WTC11 (cell line): ENCODE results near the gene LHX5. TPM values are rescaled to one million over a fixed set of nuclear protein-coding genes. Genes with fewer than 3 reads are reported as not detected.

Source experiments
- ATAC-seq: fragments of 200-7000 bp; cut with Tn5 transposase; 2 replicates; pipeline ENCODE4 v1.10.0; 2021; ENCODE audit warnings: mild to moderate bottlenecking, moderate library complexity
- CTCF ChIA-PET: fragments of 300-600 bp; sonication (Branson Sonifier 250); formaldehyde crosslinking; loops from one replicate; lab custom pipeline; 2021; ENCODE audit warnings: antibody characterized with exemption; lab: Charles Lee
- POLR2A ChIA-PET: fragments of 350-600 bp; sonication (Branson Sonifier 250); formaldehyde crosslinking; loops from one replicate; lab custom pipeline; 2021; ENCODE audit warnings: antibody characterized with exemption; lab: Charles Lee
- DNase-seq: peaks from one replicate; pipeline ENCODE4 v3.0.0; 2021; ENCODE audit warnings: low spot score
- H3K27ac Mint-ChIP-seq: 2 replicates; pipeline ENCODE4 v1.8.0; 2021; ENCODE audit warnings: mixed read lengths
- H3K27me3 Mint-ChIP-seq: 2 replicates; pipeline ENCODE4 v1.8.0; 2021; ENCODE audit warnings: low read depth, mild to moderate bottlenecking, moderate library complexity, mixed read lengths
- H3K36me3 Mint-ChIP-seq: 2 replicates; pipeline ENCODE4 v1.8.0; 2021; ENCODE audit warnings: mixed read lengths
- H3K4me1 Mint-ChIP-seq: 2 replicates; pipeline ENCODE4 v1.8.0; 2022; ENCODE audit warnings: mixed read lengths
- H3K4me3 Mint-ChIP-seq: 2 replicates; pipeline ENCODE4 v1.8.0; 2021; ENCODE audit warnings: mild to moderate bottlenecking, moderate library complexity, mixed read lengths
- H3K9me3 Mint-ChIP-seq: 2 replicates; pipeline ENCODE4 v1.8.0; 2021; ENCODE audit warnings: mixed read lengths
- CBFB ChIP-seq: sonication (generic); formaldehyde crosslinking; IDR thresholded peaks from 2 replicates; pipeline ENCODE4 v1.8.1; 2022; ENCODE audit warnings: mild to moderate bottlenecking, low read depth, missing genetic modification reagents
- CTCF ChIP-seq: fragments of 200-600 bp; IDR thresholded peaks from 2 replicates; pipeline ENCODE4 v1.8.0; 2022; ENCODE audit warnings: antibody characterized with exemption
- ERG ChIP-seq: fragments of 250-450 bp; sonication (Bioruptor Pico); IDR thresholded peaks from 2 replicates; pipeline ENCODE4 v1.8.0; 2021; ENCODE audit warnings: mild to moderate bottlenecking
- FOXK1 ChIP-seq: sonication (generic); formaldehyde crosslinking; IDR thresholded peaks from 2 replicates; pipeline ENCODE4 v1.8.0; 2022; ENCODE audit warnings: mild to moderate bottlenecking, moderate library complexity, missing genetic modification reagents
- JAZF1 ChIP-seq: fragments of 250-450 bp; sonication (Bioruptor Pico); IDR thresholded peaks from 2 replicates; pipeline ENCODE4 v1.9.0; 2021; ENCODE audit warnings: moderate library complexity, mild to moderate bottlenecking, inconsistent platforms
- NR1H2 ChIP-seq: sonication (generic); formaldehyde crosslinking; IDR thresholded peaks from 2 replicates; pipeline ENCODE4 v1.9.0; 2021; ENCODE audit warnings: mild to moderate bottlenecking, moderate library complexity, missing genetic modification reagents
- PRDM15 ChIP-seq: sonication (generic); formaldehyde crosslinking; IDR thresholded peaks from 2 replicates; pipeline ENCODE4 v1.8.0; 2022; ENCODE audit warnings: missing genetic modification reagents
- RORB ChIP-seq: fragments of 250-450 bp; sonication (Bioruptor Pico); IDR thresholded peaks from 2 replicates; pipeline ENCODE4 v1.9.0; 2021; ENCODE audit warnings: mild to moderate bottlenecking
- TEAD1 ChIP-seq: sonication (generic); formaldehyde crosslinking; IDR thresholded peaks from 2 replicates; pipeline ENCODE4 v1.8.0; 2022; ENCODE audit warnings: mild to moderate bottlenecking, missing genetic modification reagents
- USF1 ChIP-seq: sonication (generic); formaldehyde crosslinking; IDR thresholded peaks from 2 replicates; pipeline ENCODE4 v1.8.0; 2022; ENCODE audit warnings: mild to moderate bottlenecking, missing genetic modification reagents
- ZNF281 ChIP-seq: sonication (generic); formaldehyde crosslinking; IDR thresholded peaks from 2 replicates; pipeline ENCODE4 v1.8.0; 2023; ENCODE audit warnings: mild to moderate bottlenecking, missing genetic modification reagents
- ZNF532 ChIP-seq: fragments of 250-450 bp; sonication (Bioruptor Pico); IDR thresholded peaks from 2 replicates; pipeline ENCODE4 v1.9.0; 2021; ENCODE audit warnings: mild to moderate bottlenecking, borderline replicate concordance
- total RNA-seq: library from RNA; stranded (reverse); gene quantifications from 3 replicates; pipeline ENCODE4 v1.2.3, GENCODE V29; 2021

Gene LHX5
- total RNA-seq, 1 experiment from 2014 or later = 3.0 TPM

GRCh38 chr12:113488322-113488721 lies 16.7 kb upstream of the LHX5 start:
- no peak overlapping the region for H3K4me3 Mint-ChIP-seq

GRCh38 chr12:113486722-113487121 lies 15.1 kb upstream of the LHX5 start:
- ATAC-seq (no peak), DNase-seq (no peak)
- Mint-ChIP-seq H3K4me1 (peaks cover 42% of the 10 kb centered on the region), H3K36me3 (peaks cover 7% of the 10 kb centered on the region), H3K27me3 (peaks cover 49% of the 10 kb centered on the region), H3K4me3 (no peak overlapping the region), H3K9me3 (peaks cover 8% of the 10 kb centered on the region), H3K27ac (no peak overlapping the region)
- CTCF ChIA-PET = no interaction called here
- POLR2A ChIA-PET = no interaction called here
- TF ChIP-seq FOXK1 (CRISPR knock-in tag) = no peak
- TF ChIP-seq USF1 (CRISPR knock-in tag) = no peak
- no peak for TF ChIP-seq NR1H2 (CRISPR knock-in tag)
- TF ChIP-seq ZNF281 (CRISPR knock-in tag) = no peak
- TF ChIP-seq TEAD1 (CRISPR knock-in tag) = no peak
- no peak for TF ChIP-seq PRDM15 (CRISPR knock-in tag)

More at GRCh38 chr12:113488322-113488721, 16.7 kb upstream of the LHX5 start:
- H3K27me3 Mint-ChIP-seq = peaks cover 35% of the 10 kb centered on the region
- TF ChIP-seq RORB (CRISPR knock-in tag) = no peak
- TF ChIP-seq TEAD1 (CRISPR knock-in tag) = no peak
- TF ChIP-seq ZNF532 (CRISPR knock-in tag) = no peak
- TF ChIP-seq JAZF1 = no peak
- no peak for TF ChIP-seq CBFB
- no peak for TF ChIP-seq ERG (CRISPR knock-in tag)
- no peak for TF ChIP-seq CTCF
- CTCF ChIA-PET = interaction anchor here (0.9 to 1.5 kb wide), 2 partner anchors 11 to 63 kb away, joined by 3 read pairs; no protein-coding TSS in a partner anchor
- peaks cover 11% of the 10 kb centered on the region for H3K36me3 Mint-ChIP-seq
- peaks cover 18% of the 10 kb centered on the region for H3K9me3 Mint-ChIP-seq
- DNase-seq (no peak), ATAC-seq (no peak)
- H3K4me1 Mint-ChIP-seq = peaks cover 27% of the 10 kb centered on the region
- POLR2A ChIA-PET = no interaction called here
- no peak overlapping the region for H3K27ac Mint-ChIP-seq
